ENCODE data around the gene ARSG. TPM values are rescaled to one million over a fixed set of nuclear protein-coding genes. Genes with fewer than 3 reads are reported as not detected.

Gene ARSG
- total RNA-seq, 1 donor from 2014 or later, result 1.5 TPM

GRCh38 chr17:68418876-68419275 lies 127.6 kb downstream of the ARSG start:
- TF ChIP-seq CTCF (conservative IDR thresholded peaks at IDR 0.05; ENCODE audit: low read depth, low read length), result no peak
- no peak for DNase-seq (ENCODE audit: low read depth)
- H3K4me3 ChIP-seq (ENCODE audit: low read depth, low read length), result no peak overlapping the region

GRCh38 chr17:68420065-68420464 lies 128.8 kb downstream of the ARSG start:
- no peak overlapping the region for H3K4me3 ChIP-seq (ENCODE audit: low read depth, low read length)
- no peak for DNase-seq (ENCODE audit: low read depth)
- TF ChIP-seq CTCF (conservative IDR thresholded peaks at IDR 0.05; ENCODE audit: low read depth, low read length), result no peak

DNA sequence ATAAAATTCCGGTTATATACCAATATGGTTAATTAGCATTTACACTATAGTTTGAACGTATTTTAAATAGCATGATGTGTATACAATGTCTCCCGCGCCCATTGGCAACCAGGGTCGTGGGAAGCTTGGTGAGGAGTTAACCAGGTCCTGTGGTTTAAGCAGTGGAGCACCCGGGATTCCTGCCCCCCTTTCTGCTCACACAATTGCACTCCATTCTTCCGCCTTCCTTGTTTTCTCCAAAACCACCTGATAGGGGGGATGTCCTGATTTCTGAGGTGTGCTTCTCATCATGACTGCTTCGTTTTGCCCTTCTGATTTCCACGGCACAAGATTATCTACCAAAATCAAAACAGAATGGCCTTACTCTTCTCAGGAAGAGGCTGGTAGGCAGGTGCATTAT lies 130.2 kb downstream of the ARSG start:
- DNase-seq (ENCODE audit: low read depth), result no peak
- no peak for TF ChIP-seq CTCF (conservative IDR thresholded peaks at IDR 0.05; ENCODE audit: low read depth, low read length)
- no peak overlapping the region for H3K4me3 ChIP-seq (ENCODE audit: low read depth, low read length)

GRCh38 chr17:68422821-68423220 lies 131.5 kb downstream of the ARSG start:
- TF ChIP-seq CTCF (conservative IDR thresholded peaks at IDR 0.05; ENCODE audit: low read depth, low read length), result no peak

DNA sequence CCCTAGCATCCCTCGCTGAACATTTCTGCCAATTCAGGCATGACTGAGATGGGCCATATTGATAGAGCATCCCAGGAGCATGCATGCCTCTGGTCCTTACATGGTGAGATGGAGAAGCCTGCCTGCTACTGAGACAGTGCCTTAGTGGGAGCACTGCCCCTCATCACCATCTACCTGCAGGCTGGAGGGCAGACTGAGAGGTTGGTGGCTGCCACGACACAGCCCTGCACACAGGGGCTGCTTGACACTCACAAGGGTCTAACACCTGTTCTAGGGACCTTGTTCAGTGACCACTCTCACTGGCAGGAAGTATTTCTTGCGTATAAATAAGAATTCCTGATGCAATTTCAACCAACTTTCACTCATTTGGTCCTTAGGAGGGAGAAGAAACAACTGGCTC lies 132.0 kb downstream of the ARSG start:
- TF ChIP-seq CTCF (conservative IDR thresholded peaks at IDR 0.05; ENCODE audit: low read depth, low read length), result no peak
- no peak for DNase-seq (ENCODE audit: low read depth)
- H3K4me3 ChIP-seq (ENCODE audit: low read depth, low read length), result no peak overlapping the region

More at GRCh38 chr17:68422821-68423220, 131.5 kb downstream of the ARSG start:
- no peak overlapping the region for H3K4me3 ChIP-seq (ENCODE audit: low read depth, low read length)
- DNase-seq (ENCODE audit: low read depth), result no peak

DNA sequence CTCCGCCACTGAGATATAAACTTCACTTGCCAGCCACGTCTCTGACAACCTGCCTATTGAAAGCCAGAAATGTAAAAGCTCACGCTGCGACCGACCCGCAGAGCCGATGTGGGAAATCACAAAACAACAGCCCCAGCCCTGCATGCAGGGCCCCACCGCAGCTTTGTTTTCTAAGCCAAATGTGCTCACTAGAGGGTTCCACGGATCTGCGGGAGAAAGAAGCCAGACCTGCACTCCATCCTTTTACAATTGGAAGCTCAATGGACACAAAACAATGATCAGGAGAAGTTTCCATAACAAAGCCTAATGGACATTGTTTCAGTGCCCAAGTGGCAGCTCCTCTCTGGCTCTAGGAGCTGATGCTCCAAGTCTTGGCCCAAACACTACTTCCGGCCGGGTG lies 132.9 kb downstream of the ARSG start:
- no peak overlapping the region for H3K4me3 ChIP-seq (ENCODE audit: low read depth, low read length)
- no peak for DNase-seq (ENCODE audit: low read depth)
- TF ChIP-seq CTCF (conservative IDR thresholded peaks at IDR 0.05; ENCODE audit: low read depth, low read length), result no peak

GRCh38 chr17:68424861-68425260 lies 133.6 kb downstream of the ARSG start:
- H3K4me3 ChIP-seq (ENCODE audit: low read depth, low read length), result no peak overlapping the region
- no peak for DNase-seq (ENCODE audit: low read depth)

More at GRCh38 chr17:68424861-68425260, 133.6 kb downstream of the ARSG start:
- TF ChIP-seq CTCF (conservative IDR thresholded peaks at IDR 0.05; ENCODE audit: low read depth, low read length), result no peak

Data from epithelial cell of proximal tubule (primary cell).